Hindlimb muscle (tissue), 1 donor: Measurements from ENCODE around the gene LRRC8D. TPM values are rescaled to one million over a fixed set of nuclear protein-coding genes. Genes with fewer than 3 reads are reported as not detected.

Experiments
- DNase-seq: peaks from one replicate; pipeline ENCODE4 v3.0.0-alpha.2; 2013
- polyA plus RNA-seq: library from polyadenylated mRNA; unstranded; fragments of 120-200 nt; gene quantifications from one replicate; pipeline ENCODE4 v1.2.1, GENCODE V29; 2013; ENCODE audit not compliant: insufficient read length

LRRC8D gene
- polyA plus RNA-seq, 1 donor: 7.5 TPM

DNA sequence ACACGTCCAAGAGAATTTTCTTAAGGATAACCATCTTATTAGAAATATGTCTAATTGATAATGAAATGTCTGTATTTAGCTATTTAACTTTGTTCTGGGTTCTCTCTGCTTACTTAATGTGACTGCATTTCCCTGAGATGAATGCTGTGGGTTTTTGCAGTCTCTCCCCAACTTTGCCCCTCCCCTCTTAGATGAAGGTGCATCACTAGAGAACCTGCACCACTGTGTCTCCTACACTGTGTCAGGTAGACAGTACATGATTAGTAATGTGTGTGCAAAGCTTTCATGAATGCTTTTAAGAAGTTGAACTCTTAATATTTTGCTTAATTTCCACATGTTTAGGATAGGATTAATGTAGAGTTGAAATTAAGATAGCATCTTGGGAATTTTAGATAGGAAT is 51.7 kb downstream of the LRRC8D start:
- DNase-seq: no peak

DNA sequence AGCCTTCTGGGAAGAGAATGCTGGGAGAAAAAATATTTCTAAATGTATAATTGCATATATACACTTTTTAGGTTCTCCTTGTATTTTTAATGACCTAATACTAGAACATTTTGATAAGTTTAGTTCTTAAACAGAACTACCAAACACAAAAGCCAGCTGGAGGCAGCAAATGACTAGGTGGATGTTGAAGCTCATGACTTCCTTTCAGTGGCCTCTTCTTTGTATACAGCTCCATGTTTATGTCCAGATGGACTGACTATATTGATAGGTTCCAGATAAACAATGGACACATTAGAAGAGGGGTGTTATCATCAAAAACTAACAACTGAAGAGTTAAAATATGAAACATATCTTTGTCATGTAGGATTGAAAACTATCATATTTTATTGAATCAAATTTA is 52.5 kb downstream of the LRRC8D start:
- DNase-seq: no peak

DNA sequence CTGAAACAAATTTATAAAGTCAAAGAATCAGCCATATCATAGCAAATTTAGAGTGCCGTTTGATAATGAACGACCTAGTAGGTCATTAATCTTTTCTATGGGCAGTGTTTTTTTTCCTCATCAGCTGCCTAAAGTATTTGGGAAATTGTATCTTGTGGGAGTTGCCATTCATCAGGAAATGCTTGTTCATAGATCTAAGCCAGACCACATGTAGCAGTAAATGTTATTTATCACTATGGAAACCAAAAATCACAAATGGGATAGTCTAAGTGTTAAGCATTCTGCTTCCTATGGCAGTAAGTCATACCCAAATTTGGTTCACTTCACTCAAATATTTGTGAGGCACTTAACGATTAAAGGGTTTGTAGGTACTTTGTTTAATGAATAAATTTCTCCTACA is 52.9 kb downstream of the LRRC8D start:
- DNase-seq: peak; percentile 19

DNA sequence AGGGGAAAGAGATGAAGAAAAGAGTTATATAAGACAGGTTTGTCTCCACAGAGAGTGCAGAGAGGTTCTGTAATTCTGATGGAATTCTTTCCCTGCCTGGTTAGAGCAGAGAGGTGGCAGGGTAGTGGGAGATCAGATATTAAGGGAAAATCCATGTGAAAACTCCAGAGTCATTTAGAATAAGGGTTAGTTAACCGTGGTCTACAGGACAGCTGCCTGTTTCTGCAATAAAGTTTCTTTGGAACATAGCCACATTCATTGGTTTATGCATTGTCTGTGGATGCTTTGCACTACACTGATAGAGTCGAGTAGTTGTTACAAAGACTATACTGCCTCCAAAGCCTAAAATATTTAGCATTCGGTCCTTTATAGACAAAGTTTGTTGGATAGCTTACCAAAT is 55.6 kb downstream of the LRRC8D start:
- no peak for DNase-seq

DNA sequence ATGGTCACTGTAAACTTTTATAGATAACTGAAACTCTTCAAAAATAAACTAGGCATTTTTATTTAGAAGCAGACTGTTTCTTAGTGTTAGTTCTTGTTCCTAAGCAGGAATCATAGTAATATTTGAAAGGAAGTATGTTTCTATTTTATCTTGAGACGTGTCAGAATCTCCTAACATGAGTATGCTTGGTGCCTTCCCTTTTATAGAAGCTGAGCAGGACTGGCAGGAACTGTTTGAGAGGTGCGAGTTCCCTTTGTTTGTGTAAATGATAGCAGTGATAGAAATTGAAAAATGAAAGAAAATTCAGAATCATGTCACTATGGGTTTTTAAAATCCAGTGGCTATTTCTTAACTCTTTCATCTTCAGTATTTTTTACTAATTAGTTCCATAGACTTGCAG is 56.9 kb downstream of the LRRC8D start:
- no peak for DNase-seq

DNA sequence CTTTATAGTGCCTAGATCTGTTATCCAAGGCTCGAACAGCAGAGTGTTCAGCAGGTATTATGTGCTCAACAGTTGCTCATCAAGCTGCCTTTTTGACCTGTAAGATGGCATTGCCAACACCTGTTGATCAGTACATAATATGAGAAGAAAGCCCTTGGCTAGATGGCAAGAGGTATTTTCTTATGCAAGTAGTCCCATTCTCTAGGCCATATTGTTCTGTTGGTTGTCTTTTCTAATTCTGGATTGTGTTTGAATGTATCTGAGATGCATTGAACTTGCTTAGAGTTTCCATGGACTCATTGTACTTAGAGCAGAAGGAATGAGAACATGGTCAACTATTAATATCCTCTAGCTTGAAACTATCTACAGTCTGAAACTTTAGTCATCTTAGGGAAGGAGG is 57.4 kb downstream of the LRRC8D start:
- DNase-seq: no peak

DNA sequence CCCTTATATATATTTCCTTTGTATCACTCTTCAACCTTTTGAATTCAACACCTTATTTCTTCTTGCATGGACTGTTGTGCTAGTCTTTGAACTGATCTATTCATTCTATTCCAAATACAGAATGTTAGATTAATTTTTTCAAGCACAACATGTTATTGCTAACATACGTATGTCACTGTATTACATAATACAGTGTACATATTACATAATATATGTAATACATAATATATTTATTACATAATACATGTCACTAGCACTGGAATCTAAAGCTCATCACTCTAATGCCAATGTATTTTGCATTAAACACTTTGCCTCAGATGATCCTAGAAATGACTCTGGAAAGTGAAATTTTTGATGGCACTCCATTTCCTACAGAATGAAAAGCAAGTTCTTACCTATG is 59.8 kb downstream of the LRRC8D start:
- DNase-seq: no peak

DNA sequence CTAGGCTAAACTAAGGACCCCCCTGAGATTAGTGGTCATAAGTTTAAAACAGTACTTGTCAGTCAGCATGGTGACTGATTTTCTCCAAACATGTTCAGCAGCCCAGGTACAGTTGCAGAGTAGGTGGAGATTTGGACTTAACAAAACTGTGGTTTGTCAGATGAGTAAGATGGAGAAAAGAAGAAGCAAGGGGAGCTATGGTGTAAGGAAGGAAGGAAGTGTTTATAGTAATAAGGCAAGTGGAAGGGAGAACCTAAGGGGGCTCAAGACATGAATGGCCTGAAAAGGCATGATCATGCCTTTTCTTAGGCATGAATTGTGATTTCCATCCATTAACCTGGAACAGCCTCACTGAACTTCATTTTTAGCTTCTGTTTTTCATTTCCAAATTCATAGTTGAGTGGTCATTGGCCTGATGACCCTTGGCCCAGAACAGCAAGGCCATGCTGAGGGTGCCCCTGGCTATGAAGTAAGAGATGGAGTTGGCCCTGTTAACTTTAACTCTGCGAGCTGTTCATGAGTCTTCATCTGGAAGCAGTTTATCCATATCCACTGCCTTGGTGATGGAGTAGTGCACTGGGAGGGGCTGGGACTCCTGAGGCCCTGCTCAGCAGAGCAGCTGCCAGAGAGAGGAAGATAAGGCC is 60.7 kb downstream of the LRRC8D start:
- DNase-seq: no peak

DNA sequence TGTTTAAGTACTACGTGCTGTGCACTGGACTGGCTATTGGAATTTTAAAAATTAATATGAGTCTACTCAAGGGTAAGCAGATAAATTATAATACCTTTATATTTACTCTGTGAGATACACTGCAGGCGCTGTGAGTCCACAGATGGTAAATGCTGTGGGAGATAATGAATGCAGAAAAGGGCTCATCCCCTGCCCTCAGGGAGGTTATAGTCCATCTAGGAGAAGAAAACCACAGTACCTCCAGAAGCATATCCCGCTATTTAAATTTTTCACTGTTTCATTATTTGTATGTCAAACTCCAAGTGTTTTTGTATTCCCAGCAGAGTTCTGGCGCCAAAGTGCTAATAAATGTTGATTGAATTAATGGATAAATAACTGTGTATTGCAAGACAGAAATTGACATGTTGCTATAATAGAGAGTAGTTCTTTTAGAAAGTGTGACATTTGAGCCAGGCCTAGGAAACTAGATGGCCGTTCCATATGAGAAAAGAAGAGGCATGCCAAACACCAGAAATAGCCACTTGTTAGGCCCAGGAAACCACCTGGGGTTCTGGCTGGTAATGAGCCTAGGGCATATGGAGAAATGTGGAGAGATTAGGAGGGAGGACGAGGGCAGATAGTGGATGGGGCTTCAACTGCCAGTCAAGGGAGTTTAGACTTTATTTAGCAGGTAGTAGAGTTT is 61.7 kb downstream of the LRRC8D start:
- no peak for DNase-seq

DNA sequence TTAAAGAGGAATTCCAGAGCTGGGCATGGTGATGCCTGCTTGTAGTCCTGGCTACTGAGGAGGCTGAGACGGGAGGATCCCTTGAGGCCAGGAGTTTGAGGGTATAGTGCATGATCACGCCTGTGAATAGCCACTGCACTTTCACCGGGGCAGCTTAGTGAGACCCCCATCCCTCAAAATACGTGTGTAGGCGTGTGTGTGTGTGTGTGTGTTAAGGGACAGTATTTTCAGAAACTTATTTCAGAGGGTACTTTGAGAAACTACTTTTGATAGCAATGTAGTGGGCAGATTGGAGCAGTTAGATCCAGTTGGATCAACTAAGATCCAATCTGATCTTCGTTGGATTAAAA is 62.2 kb downstream of the LRRC8D start:
- DNase-seq: no peak

DNA sequence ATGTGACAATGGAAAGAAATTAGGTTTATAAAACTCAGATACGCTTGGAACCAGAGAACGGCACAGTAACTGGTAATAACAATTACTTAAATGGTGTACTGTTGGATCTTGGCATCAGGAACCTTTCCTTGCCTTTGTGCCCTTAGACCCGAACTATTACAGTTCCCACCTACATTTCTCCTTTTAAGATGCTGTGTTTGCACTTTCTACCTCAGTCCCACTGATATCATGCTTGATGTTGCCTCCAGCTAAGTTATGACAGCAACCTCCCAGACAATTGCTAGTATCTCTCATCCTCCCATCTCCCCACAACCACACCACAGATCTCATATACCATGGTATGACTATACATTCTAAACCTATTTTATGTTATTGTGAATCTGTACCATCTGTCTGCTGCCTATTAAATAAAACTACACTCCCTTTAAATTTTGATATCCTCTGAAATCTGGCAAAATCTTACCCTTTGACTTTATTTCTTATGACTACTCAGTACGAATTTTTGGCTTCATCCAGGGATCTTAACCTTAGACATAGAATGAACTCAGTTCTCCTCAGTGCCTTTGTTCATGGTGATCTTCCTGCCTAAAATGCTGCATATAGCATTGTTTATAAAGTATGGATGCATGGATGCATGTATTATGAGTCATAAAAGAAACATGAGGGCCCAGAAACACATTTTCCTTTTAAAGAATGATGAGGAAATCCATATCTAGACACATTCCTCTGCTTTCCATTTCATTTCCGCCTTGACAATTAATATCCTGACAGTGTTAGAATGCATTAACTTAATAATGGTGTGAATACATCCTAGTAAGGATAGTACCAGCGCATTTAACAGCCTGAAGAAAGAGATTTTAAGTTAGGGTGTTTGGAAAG is 64.1 kb downstream of the LRRC8D start:
- DNase-seq: no peak

DNA sequence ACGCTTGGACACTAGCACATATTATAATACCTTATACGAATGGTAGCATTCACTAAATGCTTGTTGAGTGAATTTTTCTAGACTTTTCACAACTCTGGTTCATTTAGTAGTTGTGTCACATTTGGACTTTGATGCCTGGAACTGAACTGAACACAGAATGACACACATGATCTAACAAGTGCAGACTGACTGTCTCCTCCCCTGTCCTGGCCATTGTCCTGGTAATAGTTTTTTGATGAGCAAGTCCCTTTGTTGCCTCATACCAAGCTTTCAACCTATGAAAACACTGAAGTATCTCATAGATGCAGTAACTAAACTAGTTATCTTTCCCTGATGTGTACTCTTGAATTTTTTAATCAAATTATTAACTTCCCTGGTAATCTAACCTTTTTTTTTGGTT is 66.4 kb downstream of the LRRC8D start:
- DNase-seq: no peak

DNA sequence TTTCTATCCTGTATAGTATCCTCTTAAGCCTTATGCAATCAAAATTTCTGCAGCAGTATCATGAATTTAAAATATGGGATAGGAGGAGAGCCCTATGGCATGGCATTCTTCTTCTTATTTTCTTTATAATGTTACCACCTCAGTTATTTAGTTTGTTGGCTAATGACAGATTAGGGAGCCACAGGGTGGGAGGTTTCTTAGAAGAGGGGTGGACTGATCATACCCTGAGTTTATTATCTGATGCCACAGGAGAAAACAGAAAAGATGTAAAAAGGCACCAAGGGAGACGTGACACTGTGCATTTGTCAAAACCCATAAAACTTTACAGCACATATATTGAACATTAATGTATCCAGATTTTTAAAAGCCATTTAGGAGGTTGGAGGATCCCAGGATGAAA is 66.9 kb downstream of the LRRC8D start:
- DNase-seq: no peak

DNA sequence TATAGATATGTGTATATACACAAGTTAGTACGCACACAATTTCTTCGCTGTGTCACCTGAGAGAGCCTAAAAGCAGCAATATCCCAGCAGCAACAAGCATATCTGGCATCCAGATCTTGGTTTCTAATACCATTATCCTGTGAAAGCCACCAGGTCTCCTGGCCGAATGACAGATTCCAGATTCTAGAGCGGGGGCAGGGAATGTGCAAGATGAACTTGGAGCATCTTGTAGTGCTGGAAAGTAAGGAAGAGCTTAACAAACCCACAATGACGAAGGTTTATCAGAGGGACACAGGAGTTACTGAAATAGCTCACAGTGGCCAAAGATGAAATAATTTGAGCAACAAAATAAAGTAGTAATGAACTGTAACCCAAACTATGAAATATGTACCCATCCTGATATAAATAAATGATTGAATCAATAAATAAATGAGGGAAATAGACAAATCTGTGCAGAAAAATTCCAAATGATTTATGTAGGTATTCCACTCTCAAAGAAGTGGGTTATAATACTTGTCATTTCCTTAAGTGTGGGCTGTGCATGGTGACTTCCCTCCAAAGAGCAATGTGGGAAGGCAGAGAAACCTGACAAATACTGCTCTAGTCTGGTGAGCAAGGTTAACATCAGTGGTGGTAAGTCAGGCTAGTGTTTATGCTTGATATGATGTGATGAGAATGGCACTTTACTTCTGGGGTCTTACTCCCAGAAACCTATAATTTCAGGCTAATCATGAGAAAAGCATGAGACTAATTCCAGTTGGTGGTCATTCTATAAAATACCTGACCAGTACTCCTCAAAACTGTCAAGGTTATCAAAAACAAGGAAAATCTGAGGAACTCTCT is 67.9 kb downstream of the LRRC8D start:
- no peak for DNase-seq

DNA sequence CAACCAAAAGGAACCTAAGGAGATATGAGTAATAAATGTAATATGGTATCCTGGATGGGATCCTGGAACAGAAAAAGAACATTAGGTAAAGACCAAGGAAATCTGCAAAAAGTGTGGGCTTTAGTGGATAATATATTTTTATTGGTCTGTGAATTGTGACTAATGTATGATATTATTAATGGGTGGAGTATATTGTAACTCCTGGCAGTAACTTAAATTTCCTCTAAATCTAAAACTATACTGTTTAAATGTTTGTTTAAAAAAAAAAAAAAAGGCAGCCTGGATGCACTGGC is 68.4 kb downstream of the LRRC8D start:
- no peak for DNase-seq

DNA sequence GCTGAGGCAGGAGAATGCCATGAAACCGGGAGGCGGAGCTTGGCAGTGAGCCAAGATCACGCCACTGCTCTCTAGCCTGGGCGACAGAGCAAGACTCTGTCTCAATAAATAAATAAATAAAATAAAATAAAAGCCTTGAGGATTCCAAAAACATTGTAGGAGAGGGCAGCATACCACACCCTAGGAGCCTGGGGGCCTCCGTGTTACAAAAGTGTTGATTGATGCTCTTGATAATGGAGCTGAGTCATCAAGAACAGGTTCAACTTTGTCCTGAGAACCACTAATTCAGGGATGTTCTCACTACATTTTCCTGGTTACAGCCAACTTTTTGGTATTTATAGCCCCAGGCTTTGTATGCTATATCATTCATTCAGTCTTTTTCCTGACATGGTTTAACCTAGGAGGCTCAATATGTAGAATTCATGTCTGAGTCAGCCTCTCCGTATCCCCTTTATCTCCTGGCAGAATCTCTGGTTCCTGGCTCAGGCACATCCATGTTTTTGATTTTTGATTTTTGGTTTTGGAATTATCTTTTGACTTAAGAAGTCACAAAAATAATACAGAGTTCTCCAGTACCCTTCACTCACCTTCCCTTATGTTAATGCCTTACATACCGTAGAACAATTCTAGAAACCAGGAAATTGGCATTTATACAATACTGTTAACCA is 69.4 kb downstream of the LRRC8D start:
- no peak for DNase-seq

DNA sequence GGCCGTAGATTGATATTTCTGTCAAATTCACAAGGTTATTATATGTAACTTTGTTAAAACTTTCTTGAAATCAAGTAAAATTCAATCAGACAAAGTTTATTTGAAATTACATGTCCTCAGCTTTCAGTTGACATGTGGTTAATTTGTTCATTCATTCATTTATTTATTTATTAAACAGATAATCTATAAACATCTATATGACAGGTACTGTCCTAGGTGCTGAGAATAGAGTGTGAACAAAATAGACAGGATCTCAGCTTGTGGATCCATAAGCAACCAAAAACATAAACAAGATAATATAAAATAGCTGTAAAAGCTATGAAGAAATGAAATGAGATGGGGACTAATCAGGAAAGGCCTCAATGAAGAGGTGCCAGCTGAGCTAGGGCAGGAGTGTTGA is 72.0 kb downstream of the LRRC8D start:
- DNase-seq: no peak

DNA sequence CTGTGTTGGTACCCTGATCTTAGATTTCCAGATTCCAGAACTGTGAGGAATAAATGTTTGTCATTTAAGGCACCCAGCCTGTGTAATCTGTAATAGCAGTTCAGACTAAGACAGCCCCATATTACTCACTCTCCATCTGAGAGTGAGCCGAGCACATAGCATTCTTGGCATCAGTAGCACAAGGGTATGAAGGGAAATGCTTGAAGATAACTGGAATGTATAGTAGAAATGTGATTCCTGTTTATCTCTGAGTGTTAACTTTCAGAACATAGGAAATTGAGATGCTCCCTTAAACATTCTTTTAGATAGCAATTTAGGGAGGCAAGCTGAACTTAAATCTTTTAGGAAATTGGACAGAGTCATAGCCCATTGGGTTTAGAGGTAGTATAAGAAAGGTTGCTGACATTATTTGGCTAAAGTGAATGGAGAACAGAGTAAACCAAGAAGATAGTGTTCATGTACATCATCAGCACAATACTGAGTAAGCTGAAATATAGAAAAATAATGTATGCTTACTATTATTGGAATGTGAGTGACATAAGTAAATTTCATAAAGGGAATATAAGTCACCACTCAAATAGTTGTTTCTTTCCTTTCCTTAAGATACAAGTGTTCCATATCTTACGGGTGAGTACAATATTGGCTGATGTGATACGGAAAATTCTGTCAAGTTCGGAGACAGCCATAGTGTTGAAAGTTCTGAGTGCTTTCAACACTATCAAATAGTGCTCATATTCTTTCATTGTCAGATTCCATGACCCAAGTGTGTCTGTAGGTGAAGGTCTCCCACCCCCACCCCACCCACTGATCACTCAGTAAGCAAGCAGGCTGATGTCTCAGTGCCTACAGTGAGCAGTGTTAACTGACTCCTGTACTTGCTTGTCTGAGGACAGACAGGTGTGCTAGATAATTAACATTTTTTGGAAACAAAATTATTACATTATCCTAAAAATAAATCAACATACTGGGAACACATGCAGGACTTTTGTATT is 73.7 kb downstream of the LRRC8D start:
- DNase-seq: no peak

DNA sequence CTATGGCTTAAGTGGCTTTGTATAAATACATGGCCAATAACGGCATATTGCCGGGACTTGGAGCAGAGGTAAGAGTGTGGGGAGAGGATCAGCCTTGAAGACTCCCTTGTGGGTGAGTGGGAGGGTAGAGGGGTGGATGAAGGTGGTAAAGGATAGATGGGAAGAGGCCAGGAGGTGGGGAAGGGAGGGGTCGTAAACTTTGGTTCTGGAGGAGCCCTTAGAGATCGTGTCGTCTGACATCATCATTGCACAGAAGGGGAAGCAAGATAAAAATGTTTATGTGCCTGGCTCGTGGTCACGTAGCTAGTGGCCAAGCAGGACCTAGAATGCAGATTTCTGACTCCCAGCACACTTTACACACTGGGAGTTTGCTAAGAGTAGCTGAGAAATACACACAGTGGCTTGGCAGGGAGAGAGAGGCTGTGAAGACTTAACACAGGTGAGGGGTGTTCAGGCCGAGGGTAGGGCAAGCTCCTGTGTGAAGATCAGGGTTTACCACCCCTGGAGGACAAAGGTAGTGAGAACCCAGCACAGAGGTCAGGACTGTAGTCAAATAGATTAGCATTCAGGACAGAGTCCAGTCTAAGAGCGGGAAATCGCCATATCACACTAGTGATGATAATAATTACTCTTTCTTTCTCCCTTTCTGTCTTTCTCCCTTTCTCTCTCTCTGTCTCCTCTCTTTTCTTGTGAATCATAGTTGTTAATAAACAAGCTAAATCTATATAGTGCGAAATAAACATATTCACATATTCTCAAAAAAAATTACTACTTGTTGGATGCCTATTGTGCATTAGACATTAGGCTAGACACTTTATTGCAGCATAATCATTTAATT is 75.5 kb downstream of the LRRC8D start:
- DNase-seq: no peak
